Measurements from ENCODE around the gene PHLPP1.
"Not testable (repeated sequence)": the region's sequence is repeated elsewhere in the genome, so short reads cannot be mapped to it uniquely, and the experiment has no call there.

The PHLPP1 gene

DNA sequence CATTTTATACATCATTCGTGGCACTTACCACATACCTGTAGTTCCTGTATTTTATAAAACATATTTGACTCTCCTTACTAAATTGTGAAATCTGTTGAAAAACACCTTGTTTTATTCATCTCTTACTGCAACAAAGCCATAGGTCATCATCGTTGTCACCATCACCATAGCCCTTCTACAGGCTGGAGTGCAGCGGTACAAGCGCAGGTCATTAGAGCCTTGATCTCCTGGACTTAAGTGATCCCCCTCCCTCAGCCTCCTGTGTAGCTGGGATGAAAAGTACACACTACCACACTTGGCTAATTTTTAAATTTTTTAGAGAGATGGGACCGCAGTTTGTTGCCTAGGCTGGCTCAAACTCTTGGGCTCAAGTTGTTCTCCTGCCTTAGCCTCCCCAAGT, 184.2 kb downstream of the PHLPP1 start:
- DNase-seq = no peak

DNA sequence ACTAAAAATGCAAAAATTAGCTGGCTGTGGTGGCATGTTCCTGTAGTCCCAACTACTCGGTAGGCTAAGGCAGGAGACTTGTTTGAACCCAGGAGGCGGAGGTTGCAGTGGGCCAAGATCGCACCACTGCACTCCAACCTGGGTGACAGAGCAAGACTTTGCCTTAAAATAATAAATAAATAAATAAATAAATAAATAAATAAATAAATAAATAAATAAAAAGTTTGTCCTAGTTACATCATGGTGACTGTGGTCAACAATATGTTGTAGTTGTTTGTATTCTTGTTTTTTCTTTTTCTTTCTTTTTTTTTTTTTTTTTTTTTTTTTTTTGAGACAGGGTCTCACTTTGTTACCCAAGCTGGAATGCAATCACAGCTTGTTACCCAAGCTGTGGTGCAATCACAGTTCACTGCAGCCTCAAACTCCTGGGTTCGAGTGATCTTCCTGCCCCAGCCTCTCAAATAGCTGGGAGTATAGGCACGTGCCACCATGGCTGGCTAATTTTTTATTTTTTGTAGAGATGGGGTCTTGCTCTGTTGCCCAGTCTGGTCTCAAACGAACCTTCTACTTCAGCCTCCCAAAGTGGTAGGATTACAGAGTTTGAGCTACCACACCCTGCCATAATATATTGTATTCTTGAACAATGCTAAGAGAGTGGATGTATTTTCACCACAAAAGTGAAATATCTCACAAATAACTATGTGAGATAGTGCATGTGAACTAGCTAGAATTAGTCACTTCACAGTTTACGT, 185.0 kb downstream of the PHLPP1 start:
- DNase-seq = no peak

DNA sequence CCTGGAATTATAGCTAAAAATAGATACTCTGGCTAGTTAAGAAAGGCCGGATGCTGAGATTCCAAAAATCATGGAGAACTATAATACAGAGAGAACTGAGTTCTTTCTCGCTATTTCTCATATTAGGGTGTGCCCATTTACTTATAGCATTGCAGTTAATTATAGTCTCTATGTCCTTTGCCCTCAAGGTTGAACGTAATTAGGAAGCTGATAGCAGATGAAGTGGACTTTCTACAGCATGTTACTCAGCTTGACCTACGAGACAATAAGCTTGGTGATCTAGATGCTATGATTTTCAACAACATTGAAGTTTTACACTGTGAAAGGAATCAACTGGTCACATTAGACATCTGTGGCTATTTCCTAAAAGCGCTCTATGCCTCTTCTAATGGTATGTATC, 187.4 kb downstream of the PHLPP1 start:
- no peak for DNase-seq

DNA sequence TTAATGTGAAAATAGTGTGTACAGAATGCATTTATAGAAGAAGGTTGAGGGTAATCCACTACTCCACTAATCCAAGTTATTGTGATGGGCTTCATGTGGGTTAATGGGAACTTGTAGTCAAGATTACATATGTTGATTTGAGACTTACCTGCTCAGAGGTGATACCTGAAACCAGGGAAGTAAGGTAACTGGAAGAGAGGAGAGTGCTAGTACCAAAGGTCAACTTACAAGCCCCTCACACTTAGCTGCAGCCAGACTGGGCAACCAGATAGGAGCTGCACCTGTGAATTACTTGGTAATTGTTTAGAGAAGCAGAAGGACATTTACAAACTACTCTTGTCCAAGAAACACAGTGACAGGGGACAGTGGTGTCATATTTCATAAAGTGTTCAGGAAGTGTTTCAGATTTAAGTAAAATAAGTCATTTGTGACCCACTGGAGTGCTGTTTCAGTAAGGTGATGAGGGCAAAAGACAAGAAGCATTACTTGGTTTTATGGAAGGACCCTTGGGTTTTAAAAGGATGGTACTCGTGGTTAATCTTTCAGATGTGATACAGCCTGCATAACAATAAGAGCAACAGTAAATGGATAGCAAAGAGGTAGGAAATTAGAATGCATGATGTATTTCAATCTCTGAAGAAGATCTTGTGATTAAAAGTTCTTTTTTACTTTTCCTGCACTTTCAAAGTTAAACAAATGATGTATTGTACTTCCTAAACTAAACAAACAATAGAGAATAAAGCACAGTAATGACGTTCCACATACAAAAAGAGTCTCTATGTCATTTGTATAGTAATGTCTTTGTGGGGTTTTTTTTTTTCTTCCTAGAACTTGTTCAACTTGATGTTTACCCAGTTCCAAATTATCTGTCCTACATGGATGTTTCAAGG, 189.3 kb downstream of the PHLPP1 start:
- DNase-seq = no peak

DNA sequence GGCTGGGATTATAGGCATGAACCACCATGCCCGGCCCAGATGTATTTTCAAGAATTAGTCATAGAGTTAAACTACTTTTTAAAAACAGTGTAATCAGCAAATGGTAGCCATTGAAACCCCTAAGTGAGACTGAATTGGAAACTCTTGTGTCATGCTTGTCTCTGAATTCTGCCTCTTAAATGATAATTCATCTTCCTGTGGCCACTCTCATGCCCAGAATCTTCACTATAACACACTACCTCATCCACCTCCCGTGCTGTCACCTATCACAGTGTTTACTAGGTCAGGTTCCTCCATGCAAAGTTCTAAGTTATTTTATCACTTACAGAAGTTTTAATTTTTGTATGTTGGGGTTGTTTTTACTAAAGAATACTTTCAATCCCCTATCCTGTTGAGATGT, 197.5 kb downstream of the PHLPP1 start:
- no peak for DNase-seq

DNA sequence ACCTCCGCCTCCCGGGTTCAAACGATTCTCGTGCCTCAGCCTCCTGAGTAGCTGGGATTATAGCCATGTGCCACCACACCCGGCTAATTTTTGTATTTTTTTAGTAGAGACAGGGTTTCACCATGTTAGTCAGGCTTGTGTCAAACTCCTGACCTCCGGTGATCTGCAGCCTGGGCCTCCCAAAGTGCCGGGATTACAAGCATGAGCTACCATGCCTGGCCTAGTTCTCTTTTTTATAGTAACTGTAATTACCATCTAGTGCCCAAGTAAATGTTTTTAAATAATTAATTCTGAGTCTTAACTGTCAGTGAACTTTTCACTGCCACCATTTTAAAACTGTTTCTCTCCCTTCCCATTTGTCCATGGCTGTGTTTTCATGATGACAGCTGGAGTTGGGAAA, 198.5 kb downstream of the PHLPP1 start:
- DNase-seq = not testable (repeated sequence)

DNA sequence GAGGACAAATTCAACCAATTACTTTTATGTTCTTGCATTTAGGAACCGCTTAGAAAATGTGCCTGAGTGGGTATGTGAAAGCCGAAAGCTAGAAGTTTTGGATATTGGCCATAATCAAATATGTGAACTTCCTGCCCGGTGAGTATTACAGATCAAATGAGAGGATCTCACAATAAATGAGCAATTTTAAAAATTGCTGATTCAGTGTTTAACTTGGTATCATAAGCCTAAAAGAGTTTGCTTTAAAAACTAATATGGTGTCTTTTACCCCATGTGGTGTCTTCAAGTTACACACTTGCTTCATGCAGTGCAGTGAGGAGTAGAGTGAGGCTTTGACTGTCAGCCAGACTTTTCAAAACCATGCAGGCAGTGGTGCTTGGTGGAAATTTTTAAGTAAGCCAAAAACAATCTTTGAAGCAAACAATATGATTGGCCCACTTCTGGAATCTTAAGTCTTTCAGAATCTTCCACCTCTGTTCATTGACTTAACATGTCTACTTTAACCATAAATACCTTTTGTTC, 199.6 kb downstream of the PHLPP1 start:
- no peak for DNase-seq

DNA sequence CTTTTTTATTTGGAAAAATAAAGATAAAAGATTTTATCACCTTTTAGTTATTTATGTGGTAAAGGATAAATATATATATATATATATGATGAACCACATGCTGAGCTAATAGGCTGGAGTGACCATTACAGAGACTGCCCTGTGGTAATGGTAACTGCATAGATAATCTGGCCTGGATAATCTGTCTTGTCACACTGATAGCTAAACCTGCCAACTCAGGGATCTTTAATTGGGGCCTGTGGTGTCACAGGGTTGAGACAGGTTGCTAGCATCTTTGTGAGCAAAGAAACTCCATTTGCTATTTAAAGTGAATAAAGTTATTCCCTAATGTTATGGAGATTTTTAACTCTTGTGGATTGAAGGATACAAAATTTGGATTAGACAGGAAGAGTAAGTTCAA, 203.0 kb downstream of the PHLPP1 start:
- no peak for DNase-seq

DNA sequence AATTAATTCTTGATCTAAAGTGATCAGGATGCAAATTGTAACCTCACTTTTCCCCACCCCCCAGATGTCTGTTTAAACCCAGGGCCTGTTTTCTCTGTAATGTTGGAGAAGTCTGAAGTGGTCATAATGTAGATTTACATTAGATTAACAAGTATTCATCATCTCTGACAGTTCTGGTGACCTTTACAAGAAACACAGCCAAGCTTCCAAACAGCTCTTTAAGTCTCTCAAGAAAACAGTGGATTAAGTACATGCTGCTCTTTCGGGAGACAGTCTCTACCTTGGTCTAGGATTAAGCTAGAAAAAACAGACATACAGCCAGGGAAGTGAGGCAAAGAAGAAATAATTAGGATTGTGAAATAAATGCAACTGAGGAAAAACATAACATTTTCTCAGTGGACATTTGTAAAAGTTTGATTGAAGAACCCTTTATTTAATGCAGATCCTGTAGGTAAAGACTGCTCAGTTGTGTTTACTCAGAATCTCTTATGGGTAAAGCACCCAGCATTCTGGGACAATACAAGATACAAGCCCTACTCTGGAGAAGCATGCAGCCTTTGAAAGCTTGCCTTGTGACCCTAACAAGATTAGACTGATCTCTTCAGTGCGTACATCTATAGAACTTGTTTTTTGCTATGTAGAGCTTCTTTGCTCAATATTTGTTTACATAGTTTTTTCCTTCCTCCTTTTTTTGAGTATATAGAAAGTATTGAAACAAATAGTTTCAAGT, 203.9 kb downstream of the PHLPP1 start:
- no peak for DNase-seq

DNA sequence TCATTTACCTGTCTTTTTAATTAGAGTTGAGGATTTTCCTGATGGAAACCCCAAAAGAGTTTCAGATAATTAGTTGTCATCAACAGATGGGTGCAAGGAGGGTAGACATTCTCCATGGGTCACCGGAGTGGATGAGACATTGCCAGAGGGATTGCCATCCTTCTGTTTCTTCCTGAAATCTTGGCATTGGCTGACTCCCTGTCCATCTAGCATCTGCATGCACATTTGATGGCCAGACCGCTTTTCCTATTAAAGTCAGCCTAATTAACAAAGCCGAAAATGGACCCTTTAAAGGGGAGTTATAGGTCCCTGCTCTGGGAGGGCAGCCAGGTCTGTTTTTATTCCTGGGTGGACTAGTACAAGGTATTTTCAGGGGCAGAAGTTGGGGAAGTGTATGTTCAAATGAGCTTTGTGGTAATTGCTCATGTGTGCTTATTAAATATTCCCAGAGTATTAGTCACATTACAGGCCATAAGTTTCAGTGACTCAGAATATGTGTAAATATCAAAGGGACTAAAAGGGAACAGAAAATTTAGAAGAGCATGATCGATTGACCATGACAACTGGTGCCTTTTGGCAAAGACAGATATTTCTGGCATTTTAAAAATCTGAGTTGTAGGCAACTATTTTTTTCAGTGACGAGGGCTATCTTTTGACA, 209.8 kb downstream of the PHLPP1 start:
- no peak for DNase-seq

DNA sequence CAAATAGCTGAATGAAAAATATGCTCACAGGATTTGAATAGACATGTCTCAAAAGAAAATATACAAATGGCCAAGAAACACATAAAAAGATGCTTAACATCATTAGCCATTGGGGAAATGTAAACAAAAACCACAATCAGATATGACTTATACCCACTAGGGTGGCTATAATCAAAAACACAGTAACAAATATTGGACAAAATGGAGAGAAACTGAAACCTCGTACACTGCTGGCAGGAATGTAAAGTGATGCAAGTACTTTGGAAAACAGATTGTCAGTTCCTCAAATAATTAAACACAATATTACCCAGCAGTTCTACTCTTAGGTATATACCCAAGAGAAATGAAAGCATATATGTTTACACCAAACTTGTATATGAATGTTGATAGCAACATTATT, 213.0 kb downstream of the PHLPP1 start:
- no peak for DNase-seq

DNA sequence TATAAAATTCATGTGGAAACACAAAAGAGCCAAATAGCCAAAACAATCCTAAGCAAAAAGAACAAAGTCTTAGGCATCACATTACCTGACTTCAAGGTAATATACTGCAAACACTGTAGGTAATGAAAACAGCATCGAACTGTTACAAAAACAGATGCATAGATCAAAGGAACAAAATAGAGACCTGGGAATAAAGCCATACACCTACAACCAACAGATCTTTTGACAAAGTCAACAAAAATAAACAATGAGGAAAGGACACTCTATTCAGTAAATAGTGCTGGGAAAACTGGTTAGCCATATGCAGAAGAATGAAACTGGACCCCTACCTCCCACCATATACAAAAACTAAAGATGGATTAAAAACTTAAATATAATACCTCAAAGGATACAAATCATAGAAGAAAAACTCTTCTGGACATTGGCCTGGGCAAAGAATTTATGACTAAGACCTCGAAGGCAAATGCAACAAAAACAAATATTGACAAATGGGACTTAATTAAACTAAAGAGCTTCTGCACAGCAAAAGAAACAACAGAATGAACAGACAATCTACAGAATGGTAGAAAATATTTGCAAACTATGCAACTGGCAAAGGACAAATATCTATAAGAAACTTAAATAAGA, 218.0 kb downstream of the PHLPP1 start:
- DNase-seq = no peak

DNA sequence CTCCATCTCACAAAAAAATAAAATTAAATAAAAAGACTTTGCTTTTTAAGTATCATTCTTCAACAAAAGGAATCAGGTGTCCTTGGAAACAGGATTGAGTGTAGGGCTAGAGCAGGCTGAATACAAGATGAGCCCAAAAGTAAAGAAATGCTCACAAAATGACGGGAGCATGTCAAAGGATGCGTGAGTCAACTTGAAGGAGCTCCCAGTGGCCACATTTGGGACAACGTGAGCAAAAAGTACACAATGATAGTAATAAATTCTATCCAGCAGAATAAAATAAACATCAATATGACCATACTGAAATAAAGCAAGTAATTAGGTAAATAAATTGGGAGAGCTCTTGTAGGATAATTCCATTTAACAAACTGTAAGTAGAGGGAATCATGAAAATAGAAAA, 220.7 kb downstream of the PHLPP1 start:
- DNase-seq = no peak

DNA sequence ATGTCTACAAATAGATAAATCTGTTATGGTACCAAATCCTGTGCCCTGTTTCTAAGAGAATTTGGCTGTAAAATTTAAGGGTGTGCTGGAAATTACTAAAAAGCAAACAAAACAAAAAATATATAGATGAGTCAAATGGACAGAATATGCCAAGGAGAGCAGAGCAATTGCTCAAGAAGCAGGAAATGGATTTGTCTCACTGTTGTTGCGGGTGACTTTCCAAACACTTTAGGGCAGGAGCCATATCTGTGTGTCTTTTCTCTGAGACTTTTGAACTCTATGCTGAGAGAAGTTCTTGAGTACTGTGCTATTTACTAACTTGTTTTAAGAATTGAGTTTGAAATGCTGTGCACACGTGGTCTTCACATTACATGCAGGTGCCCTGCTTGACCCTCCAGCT, 221.7 kb downstream of the PHLPP1 start:
- no peak for DNase-seq

DNA sequence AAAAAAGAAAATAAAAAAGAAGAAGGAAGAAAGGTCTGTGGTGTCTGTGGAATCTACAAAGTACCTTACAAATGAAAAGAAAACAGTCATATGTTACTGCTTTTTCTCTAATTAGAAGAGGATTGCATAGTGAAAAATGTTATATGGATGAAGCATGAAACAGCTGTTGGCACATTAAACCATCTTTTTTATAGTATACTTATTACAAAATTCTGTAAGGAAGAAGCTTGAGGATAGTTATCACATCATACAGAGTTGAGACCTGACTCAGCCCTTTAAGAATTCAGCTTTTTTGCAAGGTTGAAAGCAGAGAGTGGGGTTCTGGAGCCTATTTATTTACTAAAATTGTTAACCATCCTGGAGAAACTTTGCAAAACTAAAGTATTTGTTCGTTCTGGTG, 222.7 kb downstream of the PHLPP1 start:
- no peak for DNase-seq

DNA sequence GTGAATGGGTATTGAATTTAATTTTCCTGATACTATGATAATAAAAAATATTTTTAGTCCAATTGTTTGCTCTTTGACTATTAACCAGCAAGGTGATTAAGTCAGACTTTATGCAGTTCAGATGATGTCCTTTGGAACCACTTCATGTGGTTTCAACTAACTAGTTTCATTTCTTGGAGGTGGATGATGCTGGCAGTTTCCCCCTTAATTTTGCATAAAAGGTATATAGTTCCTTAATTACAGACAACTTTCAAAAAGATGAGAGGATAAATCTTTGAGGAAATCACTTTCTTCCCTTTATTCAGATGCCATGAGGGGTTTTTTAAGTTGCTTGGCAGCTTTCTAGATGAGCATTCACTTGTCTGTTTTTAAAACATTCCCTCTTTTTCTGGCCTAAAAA, 223.1 kb downstream of the PHLPP1 start:
- no peak for DNase-seq

DNA sequence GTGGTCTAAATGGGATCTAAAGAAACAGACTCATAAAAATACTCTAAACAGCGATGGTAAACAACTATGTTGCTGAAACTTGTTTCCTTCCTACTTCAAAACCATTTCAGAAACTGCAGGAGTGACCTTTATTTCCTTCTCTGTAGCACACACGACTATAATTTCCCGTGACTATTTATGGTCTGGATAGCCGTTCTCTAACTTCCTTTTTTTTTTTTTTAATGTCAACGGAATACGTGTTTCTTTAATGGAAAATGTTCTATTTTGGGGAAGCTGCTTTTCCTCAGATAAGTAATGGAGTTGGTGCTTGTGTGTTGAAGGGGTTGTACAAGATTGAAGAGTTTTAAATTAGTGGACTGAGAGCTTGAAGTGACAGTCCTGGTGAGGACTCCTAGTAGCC, 224.1 kb downstream of the PHLPP1 start:
- no peak for DNase-seq

DNA sequence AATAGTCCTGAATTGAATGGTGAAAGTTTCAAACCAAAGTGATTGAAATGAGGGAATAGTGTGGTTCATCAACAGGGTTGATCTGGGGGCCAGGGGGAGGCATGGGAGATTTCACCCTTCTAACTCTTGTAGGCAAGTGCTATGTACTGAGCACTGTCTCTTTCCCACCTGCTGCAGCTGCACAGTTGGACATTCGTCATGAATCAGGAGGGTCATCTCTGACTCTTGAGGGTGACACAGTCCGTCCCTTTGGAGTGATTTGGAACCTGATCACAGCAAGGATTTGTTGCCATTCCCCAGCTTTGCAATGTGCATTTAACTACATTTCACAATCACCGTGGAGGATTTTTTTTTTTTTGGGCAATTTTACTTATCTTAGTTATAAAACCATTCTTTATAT, 224.6 kb downstream of the PHLPP1 start:
- no peak for DNase-seq

DNA sequence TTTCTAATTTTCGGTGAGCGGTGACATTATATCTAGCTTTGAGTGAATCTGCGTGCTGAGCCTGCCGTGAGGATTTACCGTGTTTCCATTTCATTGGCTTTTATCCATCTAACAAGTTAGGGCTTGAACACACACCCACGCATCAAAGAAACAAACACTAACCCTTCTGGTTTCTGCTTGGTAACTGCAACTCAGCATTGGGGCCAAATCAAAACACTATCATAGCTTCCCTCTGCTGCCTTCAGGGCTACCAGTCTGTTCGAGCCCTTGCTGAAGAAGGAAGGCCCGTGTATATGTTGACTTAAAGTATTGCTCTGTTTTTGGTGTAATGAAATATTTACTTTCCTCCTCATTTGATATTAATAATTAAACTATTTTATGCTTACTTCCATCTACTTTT, 227.2 kb downstream of the PHLPP1 start:
- DNase-seq = no peak

DNA sequence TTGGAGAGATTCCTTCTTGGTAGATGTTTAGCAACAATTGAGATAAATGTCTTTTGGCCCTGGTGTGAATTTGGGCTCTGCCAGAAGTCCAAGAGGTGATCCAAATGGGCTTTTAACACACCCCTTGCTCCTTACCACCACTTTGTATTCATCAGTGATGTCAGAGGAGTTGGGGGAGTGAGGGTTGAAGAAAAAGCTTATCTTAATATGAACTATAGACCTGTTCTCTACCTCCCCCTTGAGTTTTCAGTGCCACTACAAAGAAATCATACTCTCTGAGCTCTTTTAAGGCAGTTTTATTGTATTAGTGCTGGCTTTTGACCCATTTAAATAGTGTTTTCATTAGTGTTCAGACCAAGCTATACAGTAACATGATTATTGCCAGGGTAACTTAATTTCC, 229.1 kb downstream of the PHLPP1 start:
- DNase-seq = no peak

DNA sequence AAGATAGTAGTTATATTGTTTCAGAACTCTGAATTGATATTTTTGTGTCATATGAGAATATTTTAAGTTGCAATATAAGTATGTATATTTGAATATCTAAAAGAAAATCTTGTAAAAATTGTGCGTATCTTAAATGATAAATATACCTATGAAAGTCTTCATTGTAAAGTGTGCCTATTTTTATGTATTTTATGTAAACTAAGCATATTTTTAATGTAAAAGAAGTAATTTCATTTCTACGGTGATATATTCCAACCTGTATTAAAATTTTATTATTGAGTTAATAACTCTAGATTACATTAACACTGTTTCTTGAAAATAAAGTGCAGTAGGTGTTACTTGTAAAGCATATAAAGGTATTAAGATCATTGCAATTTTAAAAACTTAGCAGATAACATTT, 233.4 kb downstream of the PHLPP1 start:
- no peak for DNase-seq

DNA sequence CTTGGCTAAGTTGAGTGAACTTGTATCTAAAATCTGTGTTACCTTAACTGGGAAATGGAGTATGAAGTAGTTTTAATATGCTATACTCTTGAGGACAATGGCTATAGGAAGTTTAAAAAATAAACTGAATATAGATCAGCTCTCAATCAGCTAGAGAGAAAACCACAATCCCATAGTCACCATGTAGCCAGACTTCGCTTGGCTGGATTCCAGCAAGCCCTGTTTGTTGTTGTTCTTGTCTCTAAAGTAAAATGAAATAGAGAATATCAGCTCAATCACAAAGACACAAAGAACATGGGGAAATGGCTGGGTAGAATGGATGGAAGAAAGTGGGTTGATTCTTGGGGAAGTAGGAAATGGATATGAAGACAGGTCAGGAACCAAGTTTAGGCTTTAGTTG, 234.9 kb downstream of the PHLPP1 start:
- no peak for DNase-seq

DNA sequence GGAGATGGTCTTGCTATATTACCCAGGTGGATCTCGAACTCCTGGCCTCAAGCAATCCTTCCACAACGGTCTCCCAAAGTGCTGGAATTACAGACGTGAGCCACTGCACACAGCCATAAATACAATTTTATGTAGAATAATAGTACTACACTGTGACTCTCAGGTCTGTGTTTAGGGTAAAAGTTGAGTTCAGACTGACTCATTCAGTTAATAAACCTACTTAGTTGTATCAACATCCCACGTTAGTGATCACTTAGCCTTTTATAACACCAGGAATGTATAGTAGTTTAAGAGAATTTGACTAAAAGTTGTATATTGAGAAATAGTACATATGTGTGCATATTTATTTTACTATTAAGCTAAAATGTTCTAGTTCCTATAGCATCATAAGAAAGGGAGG, 237.5 kb downstream of the PHLPP1 start:
- DNase-seq = no peak
